ENCODE measurements around the gene UBE2O.

DNA sequence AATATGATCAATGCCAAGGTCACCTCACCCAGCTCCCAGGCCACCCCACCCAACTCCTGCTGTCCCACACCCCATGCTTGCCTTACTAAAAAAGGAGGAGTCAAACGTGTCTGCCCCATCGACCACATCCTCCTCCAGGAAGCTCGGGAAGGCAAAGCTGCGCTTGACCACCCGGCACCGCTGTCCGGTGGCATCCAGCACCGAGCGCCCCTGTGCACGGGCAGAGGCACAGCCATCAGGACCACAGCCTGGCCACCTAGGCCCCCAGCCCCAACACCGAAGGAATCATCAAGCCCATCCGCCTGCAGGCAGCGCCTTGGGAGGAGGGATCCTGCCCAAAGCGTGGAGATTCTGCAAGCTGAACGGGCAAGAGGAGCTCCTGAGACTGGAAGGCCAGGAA is 24.6 kb upstream of the UBE2O start:
- TF ChIP-seq EZH2 (IDR thresholded peaks at IDR 0.05; ENCODE audit: low read length, unreplicated experiment) = no peak
- no peak for TF ChIP-seq EZH2phosphoT487 (IDR thresholded peaks at IDR 0.05; ENCODE audit: borderline replicate concordance, low read length)
- TF ChIP-seq, protein P1, sequence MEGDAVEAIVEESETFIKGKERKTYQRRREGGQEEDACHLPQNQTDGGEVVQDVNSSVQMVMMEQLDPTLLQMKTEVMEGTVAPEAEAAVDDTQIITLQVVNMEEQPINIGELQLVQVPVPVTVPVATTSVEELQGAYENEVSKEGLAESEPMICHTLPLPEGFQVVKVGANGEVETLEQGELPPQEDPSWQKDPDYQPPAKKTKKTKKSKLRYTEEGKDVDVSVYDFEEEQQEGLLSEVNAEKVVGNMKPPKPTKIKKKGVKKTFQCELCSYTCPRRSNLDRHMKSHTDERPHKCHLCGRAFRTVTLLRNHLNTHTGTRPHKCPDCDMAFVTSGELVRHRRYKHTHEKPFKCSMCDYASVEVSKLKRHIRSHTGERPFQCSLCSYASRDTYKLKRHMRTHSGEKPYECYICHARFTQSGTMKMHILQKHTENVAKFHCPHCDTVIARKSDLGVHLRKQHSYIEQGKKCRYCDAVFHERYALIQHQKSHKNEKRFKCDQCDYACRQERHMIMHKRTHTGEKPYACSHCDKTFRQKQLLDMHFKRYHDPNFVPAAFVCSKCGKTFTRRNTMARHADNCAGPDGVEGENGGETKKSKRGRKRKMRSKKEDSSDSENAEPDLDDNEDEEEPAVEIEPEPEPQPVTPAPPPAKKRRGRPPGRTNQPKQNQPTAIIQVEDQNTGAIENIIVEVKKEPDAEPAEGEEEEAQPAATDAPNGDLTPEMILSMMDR (conservative IDR thresholded peaks at IDR 0.05; ENCODE audit: low read depth, low read length) = no peak

Data from PC-3 (cell line).